Activated T-helper 1 cell treated with anti-CD3 and anti-CD28 coated beads, Interleukin-12 subunit alpha, Interleukin-12 subunit beta, Interleukin-2, Interleukin-4 antibody, amounts not matched to agents 30 ng/mL and 10 ng/mL and 1 ng/mL, durations not matched to agents 14 hours and 24 hours and 36 hours (primary cell): Measurements from ENCODE around the gene PPP2R5E. TPM values are rescaled to one million over a fixed set of nuclear protein-coding genes. Genes with fewer than 3 reads are reported as not detected.

Source experiments
- DNase-seq: peaks from one replicate; pipeline ENCODE4 v3.0.0; 2021; ENCODE audit warnings: low spot score
- H3K27ac Mint-ChIP-seq: one replicate; pipeline ENCODE4 v1.8.0; 2021; ENCODE audit warnings: mild to moderate bottlenecking, mixed read lengths
- H3K27me3 Mint-ChIP-seq: one replicate; pipeline ENCODE4 v1.8.0; 2022; ENCODE audit warnings: mild to moderate bottlenecking, moderate library complexity, mixed read lengths; ENCODE audit not compliant: insufficient read depth
- H3K36me3 Mint-ChIP-seq: one replicate; pipeline ENCODE4 v1.8.0; 2021; ENCODE audit warnings: low read depth, mixed read lengths
- H3K4me1 Mint-ChIP-seq: one replicate; pipeline ENCODE4 v1.8.0; 2021; ENCODE audit warnings: low read depth, mixed read lengths
- H3K4me3 Mint-ChIP-seq: one replicate; pipeline ENCODE4 v1.8.0; 2021; ENCODE audit warnings: mild to moderate bottlenecking, moderate library complexity, mixed read lengths
- H3K9me3 Mint-ChIP-seq: one replicate; pipeline ENCODE4 v1.8.0; 2021; ENCODE audit warnings: mixed read lengths
- intact Hi-C: fragments of 100-400 bp; cut with micrococcal nuclease; formaldehyde crosslinking; loops from one replicate; pipeline ENCODE4 v1.15.1; 2024
- total RNA-seq: library from RNA; stranded (reverse); gene quantifications from 2 replicates; pipeline ENCODE4 v1.2.3, GENCODE V29; 2022

PPP2R5E gene
- total RNA-seq, 1 donor from 2014 or later: 47.6 TPM

GRCh38 chr14:63510538-63510937 is 32.6 kb downstream of the PPP2R5E start:
- Mint-ChIP-seq H3K36me3 (peaks cover 15% of the 10 kb centered on the region), H3K9me3 (no peaks in the 10 kb centered on the region), H3K27me3 (no peaks in the 10 kb centered on the region), H3K4me3 (peak overlapping the region; percentile 32), H3K4me1 (peaks cover 63% of the 10 kb centered on the region), H3K27ac (peak overlapping the region; percentile 87)
- peak; percentile 14 for DNase-seq
- intact Hi-C loops: loop anchor here (1.0 to 2.0 kb wide), 3 partner anchors 32 to 72 kb away; partner anchors contain the start of gene PPP2R5E

GRCh38 chr14:63508033-63508432 is 35.1 kb downstream of the PPP2R5E start:
- Mint-ChIP-seq H3K27ac (peak overlapping the region; percentile 9), H3K9me3 (no peaks in the 10 kb centered on the region), H3K4me1 (peaks cover 45% of the 10 kb centered on the region), H3K4me3 (no peak overlapping the region), H3K27me3 (no peaks in the 10 kb centered on the region), H3K36me3 (peaks cover 19% of the 10 kb centered on the region)
- no peak for DNase-seq
- intact Hi-C loops: no loop called here

- Mint-ChIP-seq H3K4me3 (no peak overlapping the region), H3K4me1 (peaks cover 25% of the 10 kb centered on the region), H3K27me3 (no peaks in the 10 kb centered on the region), H3K9me3 (no peaks in the 10 kb centered on the region), H3K27ac (no peak overlapping the region), H3K36me3 (peaks cover 18% of the 10 kb centered on the region)
- intact Hi-C loops: no loop called here
- no peak for DNase-seq
Measured at GRCh38 chr14:63504648-63505047, 38.5 kb downstream of the PPP2R5E start.

GRCh38 chr14:63501429-63501828 is 41.7 kb downstream of the PPP2R5E start:
- DNase-seq: no peak
- intact Hi-C loops: no loop called here
- peaks cover 20% of the 10 kb centered on the region for H3K4me1 Mint-ChIP-seq
- no peak overlapping the region for H3K4me3 Mint-ChIP-seq
- peaks cover 12% of the 10 kb centered on the region for H3K36me3 Mint-ChIP-seq
- H3K9me3 Mint-ChIP-seq: no peaks in the 10 kb centered on the region
- no peaks in the 10 kb centered on the region for H3K27me3 Mint-ChIP-seq
- H3K27ac Mint-ChIP-seq: no peak overlapping the region

- no peaks in the 10 kb centered on the region for H3K27me3 Mint-ChIP-seq
- no peak overlapping the region for H3K27ac Mint-ChIP-seq
- DNase-seq: no peak
- peaks cover 8% of the 10 kb centered on the region for H3K36me3 Mint-ChIP-seq
- no peak overlapping the region for H3K4me3 Mint-ChIP-seq
- no peaks in the 10 kb centered on the region for H3K9me3 Mint-ChIP-seq
- intact Hi-C loops: no loop called here
- H3K4me1 Mint-ChIP-seq: peaks cover 15% of the 10 kb centered on the region
Measured at GRCh38 chr14:63499701-63500250, 43.4 kb downstream of the PPP2R5E start.

GRCh38 chr14:63496837-63497400 is 46.3 kb downstream of the PPP2R5E start:
- intact Hi-C loops: no loop called here
- DNase-seq: no peak
- H3K27me3 Mint-ChIP-seq: no peaks in the 10 kb centered on the region
- H3K27ac Mint-ChIP-seq: no peak overlapping the region
- H3K9me3 Mint-ChIP-seq: no peaks in the 10 kb centered on the region
- H3K4me1 Mint-ChIP-seq: peaks cover 24% of the 10 kb centered on the region
- H3K4me3 Mint-ChIP-seq: no peak overlapping the region
- peaks cover 6% of the 10 kb centered on the region for H3K36me3 Mint-ChIP-seq

GRCh38 chr14:63493246-63493645 is 49.9 kb downstream of the PPP2R5E start:
- H3K27ac Mint-ChIP-seq: no peak overlapping the region
- DNase-seq: no peak
- no peak overlapping the region for H3K4me3 Mint-ChIP-seq
- no peaks in the 10 kb centered on the region for H3K27me3 Mint-ChIP-seq
- intact Hi-C loops: no loop called here
- peaks cover 14% of the 10 kb centered on the region for H3K4me1 Mint-ChIP-seq
- H3K36me3 Mint-ChIP-seq: peaks cover 3% of the 10 kb centered on the region
- no peaks in the 10 kb centered on the region for H3K9me3 Mint-ChIP-seq

- DNase-seq: no peak
- Mint-ChIP-seq H3K27ac (peak overlapping the region; percentile 61), H3K4me3 (no peak overlapping the region), H3K36me3 (peaks cover 3% of the 10 kb centered on the region), H3K27me3 (no peaks in the 10 kb centered on the region), H3K4me1 (peaks cover 19% of the 10 kb centered on the region), H3K9me3 (no peaks in the 10 kb centered on the region)
- intact Hi-C loops: no loop called here
Measured at GRCh38 chr14:63492391-63492790, 50.8 kb downstream of the PPP2R5E start.

- H3K36me3 Mint-ChIP-seq: peaks cover 3% of the 10 kb centered on the region
- peaks cover 33% of the 10 kb centered on the region for H3K4me1 Mint-ChIP-seq
- H3K4me3 Mint-ChIP-seq: no peak overlapping the region
- H3K9me3 Mint-ChIP-seq: no peaks in the 10 kb centered on the region
- no peak overlapping the region for H3K27ac Mint-ChIP-seq
- DNase-seq: no peak
- H3K27me3 Mint-ChIP-seq: no peaks in the 10 kb centered on the region
- intact Hi-C loops: no loop called here
Measured at GRCh38 chr14:63487724-63488123, 55.5 kb downstream of the PPP2R5E start.

GRCh38 chr14:63486738-63487137 is 56.4 kb downstream of the PPP2R5E start:
- Mint-ChIP-seq H3K4me3 (no peak overlapping the region), H3K27me3 (no peaks in the 10 kb centered on the region), H3K27ac (no peak overlapping the region), H3K9me3 (no peaks in the 10 kb centered on the region), H3K36me3 (peaks cover 2% of the 10 kb centered on the region), H3K4me1 (peaks cover 28% of the 10 kb centered on the region)
- intact Hi-C loops: no loop called here
- DNase-seq: no peak

- Mint-ChIP-seq H3K4me1 (peaks cover 47% of the 10 kb centered on the region), H3K27ac (no peak overlapping the region), H3K27me3 (no peaks in the 10 kb centered on the region)
Measured at GRCh38 chr14:63483315-63483714, 59.9 kb downstream of the PPP2R5E start.

GRCh38 chr14:63480599-63480998 is 62.6 kb downstream of the PPP2R5E start:
- Mint-ChIP-seq H3K27me3 (no peaks in the 10 kb centered on the region), H3K4me1 (peaks cover 62% of the 10 kb centered on the region), H3K27ac (no peak overlapping the region), H3K36me3 (peaks cover 3% of the 10 kb centered on the region), H3K9me3 (no peaks in the 10 kb centered on the region), H3K4me3 (no peak overlapping the region)
- no peak for DNase-seq
- intact Hi-C loops: no loop called here

More at GRCh38 chr14:63483315-63483714, 59.9 kb downstream of the PPP2R5E start:
- no peaks in the 10 kb centered on the region for H3K9me3 Mint-ChIP-seq
- intact Hi-C loops: no loop called here
- H3K4me3 Mint-ChIP-seq: no peak overlapping the region
- no peak for DNase-seq
- peaks cover 3% of the 10 kb centered on the region for H3K36me3 Mint-ChIP-seq

GRCh38 chr14:63478437-63478852 is 64.7 kb downstream of the PPP2R5E start:
- intact Hi-C loops: loop anchor here (1.0 to 10.0 kb wide), 8 partner anchors 10 to 1026 kb away; partner anchors contain the start of genes SGPP1, WDR89, ZBTB1 and ZBTB25
- no peaks in the 10 kb centered on the region for H3K27me3 Mint-ChIP-seq
- no peak overlapping the region for H3K4me3 Mint-ChIP-seq
- H3K4me1 Mint-ChIP-seq: peaks cover 51% of the 10 kb centered on the region
- no peaks in the 10 kb centered on the region for H3K9me3 Mint-ChIP-seq
- no peak for DNase-seq
- peaks cover 3% of the 10 kb centered on the region for H3K36me3 Mint-ChIP-seq
- H3K27ac Mint-ChIP-seq: peak overlapping the region; percentile 70
